ENCODE results near the gene MED12L.

Gene MED12L

GRCh38 chr3:151443583-151443982 lies 358.1 kb downstream of the MED12L start:
- no peak for DNase-seq (ENCODE audit: low read depth, low spot score)
- no peak for TF ChIP-seq CTCF (IDR thresholded peaks at IDR 0.05; ENCODE audit: low read depth, low read length)
- no peak overlapping the region for H3K4me3 ChIP-seq (ENCODE audit: low read depth, low read length)
- in situ Hi-C loops (cut with HindIII; ENCODE audit: low sequenced_read_pairs): no loop called here

DNA sequence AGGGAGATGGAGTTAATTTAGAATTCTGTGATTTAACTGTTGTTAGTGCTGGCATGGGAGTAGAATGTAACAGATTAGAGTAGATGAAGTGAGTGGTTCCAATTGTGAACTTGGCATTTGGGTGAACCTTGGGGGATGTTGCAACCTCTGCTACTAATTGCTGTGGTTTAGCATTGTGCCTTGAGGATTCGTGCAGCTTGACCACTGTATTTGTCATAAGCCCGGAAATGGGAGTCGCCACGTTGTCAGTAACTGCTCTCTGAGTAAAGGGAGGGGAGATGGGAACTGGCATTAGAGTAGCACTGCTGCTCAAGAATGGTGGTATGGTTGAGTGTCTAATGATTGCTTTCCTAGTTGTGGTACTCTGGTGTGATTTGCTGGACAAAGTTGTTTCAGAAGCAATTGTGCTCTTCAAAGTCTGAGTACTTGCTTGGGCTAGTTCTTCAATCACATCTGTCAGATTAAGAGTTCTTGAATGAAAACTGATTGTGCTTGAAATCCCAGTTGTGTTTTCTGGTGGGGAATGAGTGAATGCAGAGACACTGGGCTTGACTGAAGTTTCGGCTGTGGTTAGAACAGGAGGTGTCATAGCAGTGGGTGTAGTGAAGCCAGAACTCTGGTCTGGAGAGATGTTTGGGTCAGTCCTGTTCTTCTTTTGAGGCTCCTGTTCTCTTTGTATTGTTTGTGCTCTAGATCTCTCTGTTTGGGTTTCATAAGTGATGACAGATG lies 360.0 kb downstream of the MED12L start:
- H3K4me3 ChIP-seq (ENCODE audit: low read depth, low read length): no peak overlapping the region
- peak; percentile 77 for DNase-seq (ENCODE audit: low read depth, low spot score)
- in situ Hi-C loops (cut with HindIII; ENCODE audit: low sequenced_read_pairs): no loop called here
- no peak for TF ChIP-seq CTCF (IDR thresholded peaks at IDR 0.05; ENCODE audit: low read depth, low read length)

DNA sequence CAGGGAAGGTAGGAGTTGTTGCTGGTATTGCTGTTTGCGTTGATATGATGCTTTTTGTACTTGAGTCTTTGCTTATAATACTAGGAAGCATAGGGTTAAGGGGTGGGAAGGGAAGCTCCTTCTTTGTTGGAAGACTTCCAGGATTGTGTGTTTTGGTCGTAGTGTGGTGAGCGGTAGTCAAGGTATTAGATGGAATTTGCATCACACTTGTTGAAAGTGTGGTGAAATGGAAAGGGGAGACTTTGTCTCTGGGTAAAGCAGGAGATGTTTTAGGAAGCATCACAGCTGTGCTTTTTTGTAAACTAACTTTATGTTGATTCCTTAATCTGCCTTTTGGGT lies 360.5 kb downstream of the MED12L start:
- no peak for TF ChIP-seq CTCF (IDR thresholded peaks at IDR 0.05; ENCODE audit: low read depth, low read length)
- in situ Hi-C loops (cut with HindIII; ENCODE audit: low sequenced_read_pairs): no loop called here
- H3K4me3 ChIP-seq (ENCODE audit: low read depth, low read length): no peak overlapping the region
- DNase-seq (ENCODE audit: low read depth, low spot score): no peak

DNA sequence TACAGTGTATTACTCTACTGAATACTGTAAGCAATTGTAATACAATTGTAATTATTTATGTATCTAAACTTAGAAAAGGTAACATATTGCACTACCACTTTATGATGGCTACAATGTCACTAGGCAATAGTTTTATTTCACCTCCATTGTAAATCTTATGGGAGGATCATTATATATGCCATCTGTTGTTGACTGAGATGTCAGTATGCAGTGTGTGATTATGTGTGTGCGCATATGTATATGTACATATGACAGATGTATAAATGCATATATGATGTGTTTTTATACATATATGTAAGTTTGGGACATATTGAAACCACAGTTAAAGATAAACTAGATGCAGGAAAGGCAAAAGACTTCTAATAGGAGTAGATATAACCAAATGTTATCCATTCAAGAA lies 366.9 kb downstream of the MED12L start:
- H3K4me3 ChIP-seq (ENCODE audit: low read depth, low read length): no peak overlapping the region
- in situ Hi-C loops (cut with HindIII; ENCODE audit: low sequenced_read_pairs): no loop called here
- no peak for TF ChIP-seq CTCF (IDR thresholded peaks at IDR 0.05; ENCODE audit: low read depth, low read length)
- no peak for DNase-seq (ENCODE audit: low read depth, low spot score)

GRCh38 chr3:151452841-151453240 lies 367.4 kb downstream of the MED12L start:
- TF ChIP-seq CTCF (IDR thresholded peaks at IDR 0.05; ENCODE audit: low read depth, low read length): no peak
- no peak for DNase-seq (ENCODE audit: low read depth, low spot score)
- no peak overlapping the region for H3K4me3 ChIP-seq (ENCODE audit: low read depth, low read length)
- in situ Hi-C loops (cut with HindIII; ENCODE audit: low sequenced_read_pairs): no loop called here

GRCh38 chr3:151456065-151456464 lies 370.6 kb downstream of the MED12L start:
- in situ Hi-C loops (cut with HindIII; ENCODE audit: low sequenced_read_pairs): no loop called here

More at GRCh38 chr3:151456065-151456464, 370.6 kb downstream of the MED12L start:
- no peak overlapping the region for H3K4me3 ChIP-seq (ENCODE audit: low read depth, low read length)
- DNase-seq (ENCODE audit: low read depth, low spot score): no peak
- no peak for TF ChIP-seq CTCF (IDR thresholded peaks at IDR 0.05; ENCODE audit: low read depth, low read length)

All from astrocyte of the spinal cord (primary cell).